Lower lobe of right lung (tissue), 2 donors: ENCODE results near the gene CADM1. TPM values are rescaled to one million over a fixed set of nuclear protein-coding genes. Genes with fewer than 3 reads are reported as not detected.

ENCODE experiments used
- ATAC-seq, 2 donors: fragments of 200-7000 bp; cut with Tn5 transposase; one replicate each; pipeline ENCODE4 v1.9.1; 2020 to 2022; ENCODE audit warnings: mild to moderate bottlenecking in 2 of 2, moderate library complexity in 2 of 2
- DNase-seq: peaks from one replicate; pipeline ENCODE4 v3.0.0-alpha.2; 2020
- H3K27ac ChIP-seq: fragments of 200-600 bp; one replicate; pipeline ENCODE4 v1.8.0; 2022
- H3K27me3 ChIP-seq: fragments of 200-600 bp; one replicate; pipeline ENCODE4 v1.8.0; 2022; ENCODE audit warnings: low read depth
- H3K36me3 ChIP-seq: fragments of 200-600 bp; one replicate; pipeline ENCODE4 v1.8.0; 2022; ENCODE audit warnings: mild to moderate bottlenecking
- H3K4me1 ChIP-seq: fragments of 200-600 bp; one replicate; pipeline ENCODE4 v1.8.0; 2022
- H3K4me3 ChIP-seq: fragments of 200-600 bp; one replicate; pipeline ENCODE4 v1.8.0; 2022; ENCODE audit warnings: mild to moderate bottlenecking
- H3K9me3 ChIP-seq: fragments of 200-600 bp; one replicate; pipeline ENCODE4 v1.8.0; 2022
- CTCF ChIP-seq: fragments of 200-600 bp; IDR thresholded peaks from one replicate; pipeline ENCODE4 v1.8.0; 2022; ENCODE audit warnings: antibody characterized with exemption, mild to moderate bottlenecking
- intact Hi-C: fragments of 100-400 bp; cut with DNase I; formaldehyde crosslinking; loops from one replicate; pipeline ENCODE4 v1.11.0; 2022
- total RNA-seq: library from RNA; stranded (reverse); fragmentation: NEBNext Ultra II Directional; extraction: Animal tissue kit (Norgen Biotek cat#: 25700); gene quantifications from one replicate; pipeline ENCODE4 v1.2.1, GENCODE V29; 2021
- donor health status: DM: no; HTN: yes; CAD: no; lungs with severe emphysema.

Gene CADM1
- total RNA-seq, 1 donor from 2014 or later, result 149 TPM

- Histone ChIP-seq H3K27ac (no peak overlapping the region), H3K27me3 (no peaks in the 10 kb centered on the region), H3K9me3 (no peaks in the 10 kb centered on the region), H3K36me3 (no peaks in the 10 kb centered on the region), H3K4me3 (no peak overlapping the region), H3K4me1 (no peaks in the 10 kb centered on the region)
- ATAC-seq (no peak), DNase-seq (no peak)
- no peak for TF ChIP-seq CTCF
- intact Hi-C loops, result no loop called here
Measured at GRCh38 chr11:115316696-115317095, 187.5 kb downstream of the CADM1 start.

DNA sequence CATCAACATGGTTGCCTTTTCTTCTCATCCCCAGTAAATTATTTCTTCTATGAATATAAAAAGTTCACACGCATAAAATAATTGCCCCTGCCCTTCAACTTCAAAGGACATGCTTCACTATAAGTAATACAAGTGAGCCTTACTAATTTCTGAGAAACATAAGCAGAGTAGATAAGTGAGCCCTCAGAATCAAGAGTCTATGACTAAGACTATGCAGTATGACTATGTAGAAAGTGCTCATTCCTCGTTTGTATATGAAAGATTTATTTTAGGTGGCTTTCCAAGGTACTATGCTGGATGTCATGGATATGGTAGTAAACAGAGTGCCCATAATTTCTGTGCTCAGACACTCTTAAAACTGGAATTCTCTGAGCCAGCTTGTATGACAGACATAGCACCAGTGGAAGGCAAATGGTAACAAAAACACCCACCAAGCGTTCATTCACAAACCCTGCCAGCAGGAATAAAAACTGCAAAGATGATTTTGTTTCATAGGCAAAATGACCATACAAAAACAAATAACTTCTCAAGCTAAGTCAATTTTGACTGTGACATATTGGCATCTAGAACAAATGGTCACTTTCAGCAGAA, 189.8 kb downstream of the CADM1 start:
- Histone ChIP-seq H3K27ac (no peak overlapping the region), H3K27me3 (no peaks in the 10 kb centered on the region), H3K36me3 (no peaks in the 10 kb centered on the region), H3K4me1 (no peaks in the 10 kb centered on the region), H3K9me3 (no peaks in the 10 kb centered on the region), H3K4me3 (no peak overlapping the region)
- DNase-seq, result no peak
- intact Hi-C loops, result no loop called here
- TF ChIP-seq CTCF, result no peak
- ATAC-seq, result peak; percentile 27 to 66

- Histone ChIP-seq H3K4me1 (no peaks in the 10 kb centered on the region), H3K36me3 (no peaks in the 10 kb centered on the region), H3K9me3 (no peaks in the 10 kb centered on the region), H3K27me3 (no peaks in the 10 kb centered on the region), H3K27ac (no peak overlapping the region), H3K4me3 (no peak overlapping the region)
- no peak for DNase-seq
- peak in 1 of 2 donors; percentile 10 for ATAC-seq
- intact Hi-C loops, result no loop called here
- TF ChIP-seq CTCF, result no peak
Measured at GRCh38 chr11:115313224-115313838, 190.9 kb downstream of the CADM1 start.

GRCh38 chr11:115311949-115312348, 192.3 kb downstream of the CADM1 start:
- no peaks in the 10 kb centered on the region for H3K4me1 ChIP-seq
- intact Hi-C loops, result no loop called here
- no peak for TF ChIP-seq CTCF

GRCh38 chr11:115306689-115307088, 197.5 kb downstream of the CADM1 start:
- intact Hi-C loops, result no loop called here
- no peaks in the 10 kb centered on the region for H3K27me3 ChIP-seq
- no peak overlapping the region for H3K4me3 ChIP-seq
- no peaks in the 10 kb centered on the region for H3K4me1 ChIP-seq
- no peaks in the 10 kb centered on the region for H3K36me3 ChIP-seq
- no peak overlapping the region for H3K27ac ChIP-seq
- no peak for DNase-seq
- no peak for ATAC-seq
- TF ChIP-seq CTCF, result no peak
- H3K9me3 ChIP-seq, result no peaks in the 10 kb centered on the region

More at GRCh38 chr11:115311949-115312348, 192.3 kb downstream of the CADM1 start:
- H3K27ac ChIP-seq, result no peak overlapping the region
- no peaks in the 10 kb centered on the region for H3K9me3 ChIP-seq
- DNase-seq, result no peak
- ATAC-seq, result no peak
- no peak overlapping the region for H3K4me3 ChIP-seq
- no peaks in the 10 kb centered on the region for H3K36me3 ChIP-seq
- H3K27me3 ChIP-seq, result no peaks in the 10 kb centered on the region
